Chondrocyte (in vitro differentiated cells): ENCODE data around the gene SAYSD1. TPM values are rescaled to one million over a fixed set of nuclear protein-coding genes. Genes with fewer than 3 reads are reported as not detected.
A peak's percentile ranks its signal among the peaks of the same experiment; 100 is the strongest.

Experiments used
- DNase-seq: peaks from one replicate; pipeline ENCODE4 v3.0.0; 2021; ENCODE audit warnings: mixed read lengths, low spot score
- H3K27ac Mint-ChIP-seq: one replicate; pipeline ENCODE4 v1.8.0; 2021; ENCODE audit warnings: mild to moderate bottlenecking, moderate library complexity, mixed read lengths; ENCODE audit not compliant: unreplicated experiment
- H3K27me3 Mint-ChIP-seq: 2 replicates; pipeline ENCODE4 v1.8.0; 2021; ENCODE audit warnings: low read depth, mixed read lengths
- H3K36me3 Mint-ChIP-seq: 2 replicates; pipeline ENCODE4 v1.8.0; 2021; ENCODE audit warnings: low read depth, mixed read lengths
- H3K4me1 Mint-ChIP-seq: 2 replicates; pipeline ENCODE4 v1.8.0; 2021; ENCODE audit warnings: low read depth, mild to moderate bottlenecking, mixed read lengths
- H3K4me3 Mint-ChIP-seq: one replicate; pipeline ENCODE4 v1.8.0; 2021; ENCODE audit warnings: mild to moderate bottlenecking, moderate library complexity, mixed read lengths; ENCODE audit not compliant: unreplicated experiment
- H3K9me3 Mint-ChIP-seq: 2 replicates; pipeline ENCODE4 v1.8.0; 2021; ENCODE audit warnings: low read depth, mixed read lengths
- CTCF ChIP-seq: fragments of 200-600 bp; sonication (generic); IDR thresholded peaks from 2 replicates; pipeline ENCODE4 v1.5.0; 2021; ENCODE audit warnings: antibody characterized with exemption, mild to moderate bottlenecking, moderate library complexity
- total RNA-seq: library from RNA; stranded (reverse); gene quantifications from 3 replicates; pipeline ENCODE4 v1.2.1, GENCODE V29; 2021

The SAYSD1 gene
- total RNA-seq, 1 donor from 2014 or later, result 13.9 TPM

- no peaks in the 10 kb centered on the region for H3K36me3 Mint-ChIP-seq
- DNase-seq, result peak; percentile 55
- peaks cover 60% of the 10 kb centered on the region for H3K27me3 Mint-ChIP-seq
- no peak overlapping the region for H3K27ac Mint-ChIP-seq
- no peaks in the 10 kb centered on the region for H3K9me3 Mint-ChIP-seq
- H3K4me3 Mint-ChIP-seq, result no peak overlapping the region
- no peak for TF ChIP-seq CTCF
- no peaks in the 10 kb centered on the region for H3K4me1 Mint-ChIP-seq
These were observed 55.3 kb downstream of the SAYSD1 start for GRCh38 chr6:39059496-39060310.

- peaks cover 64% of the 10 kb centered on the region for H3K27me3 Mint-ChIP-seq
These were observed 56.4 kb downstream of the SAYSD1 start for GRCh38 chr6:39058471-39059147.

GRCh38 chr6:39057251-39058155 is 57.5 kb downstream of the SAYSD1 start:
- H3K4me1 Mint-ChIP-seq, result no peaks in the 10 kb centered on the region
- H3K4me3 Mint-ChIP-seq, result no peak overlapping the region

More at GRCh38 chr6:39058471-39059147, 56.4 kb downstream of the SAYSD1 start:
- TF ChIP-seq CTCF, result no peak
- Mint-ChIP-seq H3K4me3 (no peak overlapping the region), H3K27ac (no peak overlapping the region), H3K9me3 (no peaks in the 10 kb centered on the region), H3K36me3 (no peaks in the 10 kb centered on the region), H3K4me1 (no peaks in the 10 kb centered on the region)
- DNase-seq, result peak; percentile 37

GRCh38 chr6:39056681-39057080 is 58.3 kb downstream of the SAYSD1 start:
- Mint-ChIP-seq H3K36me3 (no peaks in the 10 kb centered on the region), H3K27me3 (peaks cover 65% of the 10 kb centered on the region)

More at GRCh38 chr6:39057251-39058155, 57.5 kb downstream of the SAYSD1 start:
- no peak for TF ChIP-seq CTCF
- peaks cover 67% of the 10 kb centered on the region for H3K27me3 Mint-ChIP-seq
- no peak overlapping the region for H3K27ac Mint-ChIP-seq
- no peaks in the 10 kb centered on the region for H3K36me3 Mint-ChIP-seq
- no peaks in the 10 kb centered on the region for H3K9me3 Mint-ChIP-seq
- no peak for DNase-seq

More at GRCh38 chr6:39056681-39057080, 58.3 kb downstream of the SAYSD1 start:
- Mint-ChIP-seq H3K27ac (no peak overlapping the region), H3K4me1 (no peaks in the 10 kb centered on the region), H3K9me3 (no peaks in the 10 kb centered on the region), H3K4me3 (no peak overlapping the region)
- no peak for DNase-seq
- no peak for TF ChIP-seq CTCF
